Upper lobe of left lung (tissue), 4 donors: ENCODE results near the gene RGS19.
A peak's percentile ranks its signal among the peaks of the same experiment; 100 is the strongest.

Source experiments
- CTCF ChIP-seq, 6 experiments: fragments of 450-650 bp in 4 of 6; fragments of 200-600 bp in 2 of 6; sonication (generic) in 2 of 6; IDR thresholded peaks; one replicate each; pipeline ENCODE4 v1.5.1; 2016 to 2019; ENCODE audit warnings: antibody characterized with exemption in 6 of 6
- POLR2A ChIP-seq, 4 donors: fragments of 450-650 bp; IDR thresholded peaks; one replicate each; pipeline ENCODE4 v1.5.1; 2016 to 2017; ENCODE audit warnings: antibody characterized with exemption in 4 of 4, mild to moderate bottlenecking in 2 of 4
- POLR2AphosphoS5 ChIP-seq, 2 donors: sonication (generic); formaldehyde crosslinking; IDR thresholded peaks; one replicate each; pipeline ENCODE4 v1.5.1; 2017; ENCODE audit warnings: antibody characterized with exemption in 2 of 2

- TF ChIP-seq CTCF (IDR thresholded peaks at IDR 0.05) = no peak
- TF ChIP-seq POLR2A (IDR thresholded peaks at IDR 0.05) = no peak
- peak in 1 of 2 donors; percentile 38 for TF ChIP-seq POLR2AphosphoS5 (IDR thresholded peaks at IDR 0.05)
Measured at GRCh38 chr20:64044484-64045247, 34.7 kb downstream of the RGS19 start.
